GM18873 (cell line): ENCODE data around the gene ATF7.
A peak's percentile ranks its signal among the peaks of the same experiment; 100 is the strongest.

Experiments
- ATAC-seq: cut with Tn5 transposase; IDR thresholded peaks from one replicate; pipeline ENCODE4 v1.9.1; 2021; ENCODE audit warnings: mild to moderate bottlenecking, moderate library complexity, moderate number of reproducible peaks; ENCODE audit not compliant: unreplicated experiment, low FRiP score

ATF7 gene

DNA sequence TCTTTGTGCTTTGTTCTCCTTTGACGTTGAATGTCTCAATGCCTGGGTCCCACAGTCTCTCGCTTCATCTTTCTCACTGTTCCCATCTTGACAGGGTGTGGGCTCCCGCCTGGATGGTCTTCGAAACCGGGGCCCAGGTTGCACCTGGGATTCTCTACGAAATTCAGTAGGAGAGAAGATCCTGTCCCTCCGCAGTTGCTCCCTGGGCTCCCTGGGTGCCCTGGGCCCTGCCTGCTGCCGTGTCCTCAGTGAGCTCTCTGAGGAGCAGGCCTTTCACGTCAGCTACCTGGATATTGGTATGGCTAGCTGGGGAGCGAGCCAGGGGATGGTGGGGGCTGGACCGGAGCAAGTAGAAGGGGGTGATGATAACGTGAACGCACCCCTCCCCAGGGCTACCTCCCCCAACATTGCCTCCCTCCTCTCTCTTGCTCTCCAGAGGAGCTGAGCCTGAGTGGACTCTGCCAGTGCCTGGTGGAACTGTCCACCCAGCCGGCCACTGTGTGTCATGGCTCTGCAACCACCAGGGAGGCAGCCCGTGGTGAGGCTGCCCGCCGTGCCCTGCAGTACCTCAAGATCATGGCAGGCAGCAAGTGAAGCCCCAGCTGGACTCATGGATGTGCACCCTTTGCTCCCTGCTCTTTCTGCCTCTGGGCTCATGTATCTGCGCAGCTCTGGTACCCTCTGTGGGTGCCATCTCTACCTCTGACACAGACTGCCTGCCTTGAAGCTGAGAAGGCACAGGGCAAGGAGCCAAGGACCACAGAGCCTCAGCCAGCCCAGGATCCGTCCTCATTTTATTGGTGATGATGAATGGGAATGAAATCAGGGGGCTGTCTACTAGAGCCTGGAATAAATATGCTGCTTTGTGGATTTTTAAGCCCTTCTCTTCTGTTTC is 120.4 kb downstream of the ATF7 start:
- ATAC-seq, result no peak

DNA sequence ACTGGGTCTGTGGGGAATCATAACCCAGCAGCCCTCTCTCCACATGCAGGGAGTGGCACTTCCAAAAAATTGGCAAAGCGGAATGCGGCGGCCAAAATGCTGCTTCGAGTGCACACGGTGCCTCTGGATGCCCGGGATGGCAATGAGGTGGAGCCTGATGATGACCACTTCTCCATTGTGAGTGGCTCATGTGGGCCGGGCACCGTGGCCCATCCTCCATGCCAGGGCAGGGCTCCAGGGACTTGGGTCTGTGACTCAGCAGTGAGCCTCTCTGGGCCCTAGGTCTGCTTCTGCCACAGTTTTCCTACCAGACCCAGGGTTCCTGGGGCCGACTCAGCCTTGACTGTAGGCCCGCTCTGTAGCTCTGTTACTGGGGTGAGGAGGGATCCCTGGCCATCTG is 121.1 kb downstream of the ATF7 start:
- ATAC-seq, result no peak

DNA sequence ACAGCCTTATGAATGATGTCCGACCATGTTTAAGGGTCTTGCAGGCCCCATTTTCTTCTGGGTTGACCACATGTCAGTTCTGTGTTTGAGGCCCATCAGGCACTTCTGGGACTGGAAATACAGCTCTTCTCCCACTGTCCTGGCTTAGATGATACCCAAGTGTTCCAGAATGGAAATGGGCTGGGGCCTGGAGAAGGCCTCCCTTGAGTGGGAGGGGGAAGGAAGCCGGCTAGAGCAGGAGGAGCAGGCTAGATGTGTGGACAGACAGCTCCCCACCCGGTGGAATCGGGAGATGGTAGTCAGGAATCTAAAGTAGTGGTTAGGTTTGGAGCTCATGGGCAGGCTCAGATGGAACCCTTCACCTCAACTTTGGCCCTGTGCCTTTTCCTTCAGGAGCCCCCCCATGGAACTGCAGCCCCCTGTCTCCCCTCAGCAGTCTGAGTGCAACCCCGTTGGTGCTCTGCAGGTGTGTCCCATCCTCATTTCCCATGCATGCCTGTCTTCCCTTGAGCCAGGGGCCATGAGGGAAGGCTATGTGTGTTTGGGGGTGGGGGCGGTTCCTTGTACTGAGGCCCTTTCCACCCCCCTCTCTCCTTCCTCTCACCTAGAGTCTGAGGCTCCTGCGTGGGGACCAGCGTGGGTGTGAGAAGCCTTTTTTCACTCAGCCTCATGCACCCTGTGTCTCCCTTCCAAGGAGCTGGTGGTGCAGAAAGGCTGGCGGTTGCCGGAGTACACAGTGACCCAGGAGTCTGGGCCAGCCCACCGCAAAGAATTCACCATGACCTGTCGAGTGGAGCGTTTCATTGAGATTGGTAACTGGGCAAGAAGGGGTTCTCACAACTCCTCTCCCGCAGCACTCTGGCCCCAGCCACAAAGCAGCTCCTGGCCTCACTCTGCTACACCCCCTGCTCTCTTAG is 121.9 kb downstream of the ATF7 start:
- ATAC-seq, result no peak

DNA sequence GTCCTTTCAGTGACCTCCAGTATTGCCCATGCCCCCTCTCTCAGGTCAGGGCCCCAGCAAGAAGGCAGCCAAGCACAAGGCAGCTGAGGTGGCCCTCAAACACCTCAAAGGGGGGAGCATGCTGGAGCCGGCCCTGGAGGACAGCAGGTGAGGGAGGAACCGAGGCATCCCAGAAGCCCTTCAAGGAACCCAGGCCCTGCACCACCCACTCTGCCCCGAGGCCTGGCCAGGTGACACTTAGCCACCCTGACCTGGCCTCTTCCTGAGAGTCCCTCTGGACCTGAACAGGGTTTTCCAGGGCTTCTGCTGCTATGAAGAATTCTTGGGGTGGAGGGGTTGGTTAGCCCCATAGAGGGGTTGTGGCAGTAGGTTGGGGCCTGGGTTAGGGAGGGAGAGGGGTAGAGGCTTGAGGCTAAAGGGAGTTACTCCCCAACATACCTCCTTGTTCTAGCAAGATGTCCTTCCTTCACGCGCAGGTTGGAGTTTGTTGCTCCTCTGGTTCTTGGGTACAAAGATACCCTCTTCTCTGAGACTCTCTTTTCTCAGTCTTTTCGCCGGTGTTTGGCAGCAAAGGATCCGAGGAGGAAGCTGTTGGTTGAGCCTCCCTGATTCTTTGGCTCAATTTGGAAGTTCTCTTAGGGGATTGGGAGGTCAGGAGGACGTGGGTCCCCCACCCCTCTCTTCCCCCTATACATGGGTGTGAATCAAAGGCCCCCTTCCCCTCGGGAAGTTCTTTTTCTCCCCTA is 123.0 kb downstream of the ATF7 start:
- no peak for ATAC-seq

DNA sequence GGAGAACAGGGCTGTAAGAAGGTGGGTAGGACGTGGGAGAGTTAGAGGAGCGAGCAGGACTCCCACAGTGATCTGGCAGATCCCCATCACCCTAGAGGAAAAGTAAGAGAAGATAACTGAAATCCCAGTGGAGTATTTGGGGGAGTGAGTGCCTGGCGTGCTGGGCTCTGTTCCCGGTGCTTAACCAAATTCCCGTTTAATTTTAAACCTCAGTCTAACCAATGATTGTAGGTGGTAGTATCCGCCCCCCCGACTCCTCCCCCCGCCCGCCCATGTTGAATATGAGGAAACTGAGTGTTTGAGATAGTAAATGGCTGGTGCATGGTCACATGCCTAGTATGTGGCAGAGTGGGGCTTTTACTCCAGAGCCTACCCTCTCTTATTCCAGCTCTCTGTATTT is 123.9 kb downstream of the ATF7 start:
- ATAC-seq, result no peak

DNA sequence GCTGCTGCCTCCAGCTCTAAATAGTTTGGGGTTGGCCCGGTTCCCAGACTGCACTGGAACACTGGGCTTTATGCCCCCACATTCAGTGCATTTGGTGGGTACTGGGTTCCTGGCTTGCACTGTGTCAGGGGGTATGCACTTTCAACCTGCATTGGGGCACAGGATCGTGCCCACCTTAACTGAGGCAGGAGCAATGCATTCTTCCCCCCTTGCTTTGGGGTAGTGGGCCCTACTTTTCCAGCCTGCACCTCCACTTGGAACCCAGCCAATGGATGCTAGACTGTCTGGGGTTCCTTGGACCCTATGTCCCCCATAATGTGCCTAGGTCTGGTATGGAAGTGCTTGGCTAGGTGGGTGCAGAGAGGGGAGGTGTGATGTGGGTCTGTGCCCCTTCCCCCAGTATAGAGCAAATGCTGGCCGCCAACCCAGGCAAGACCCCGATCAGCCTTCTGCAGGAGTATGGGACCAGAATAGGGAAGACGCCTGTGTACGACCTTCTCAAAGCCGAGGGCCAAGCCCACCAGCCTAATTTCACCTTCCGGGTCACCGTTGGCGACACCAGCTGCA is 124.5 kb downstream of the ATF7 start:
- ATAC-seq, result no peak

DNA sequence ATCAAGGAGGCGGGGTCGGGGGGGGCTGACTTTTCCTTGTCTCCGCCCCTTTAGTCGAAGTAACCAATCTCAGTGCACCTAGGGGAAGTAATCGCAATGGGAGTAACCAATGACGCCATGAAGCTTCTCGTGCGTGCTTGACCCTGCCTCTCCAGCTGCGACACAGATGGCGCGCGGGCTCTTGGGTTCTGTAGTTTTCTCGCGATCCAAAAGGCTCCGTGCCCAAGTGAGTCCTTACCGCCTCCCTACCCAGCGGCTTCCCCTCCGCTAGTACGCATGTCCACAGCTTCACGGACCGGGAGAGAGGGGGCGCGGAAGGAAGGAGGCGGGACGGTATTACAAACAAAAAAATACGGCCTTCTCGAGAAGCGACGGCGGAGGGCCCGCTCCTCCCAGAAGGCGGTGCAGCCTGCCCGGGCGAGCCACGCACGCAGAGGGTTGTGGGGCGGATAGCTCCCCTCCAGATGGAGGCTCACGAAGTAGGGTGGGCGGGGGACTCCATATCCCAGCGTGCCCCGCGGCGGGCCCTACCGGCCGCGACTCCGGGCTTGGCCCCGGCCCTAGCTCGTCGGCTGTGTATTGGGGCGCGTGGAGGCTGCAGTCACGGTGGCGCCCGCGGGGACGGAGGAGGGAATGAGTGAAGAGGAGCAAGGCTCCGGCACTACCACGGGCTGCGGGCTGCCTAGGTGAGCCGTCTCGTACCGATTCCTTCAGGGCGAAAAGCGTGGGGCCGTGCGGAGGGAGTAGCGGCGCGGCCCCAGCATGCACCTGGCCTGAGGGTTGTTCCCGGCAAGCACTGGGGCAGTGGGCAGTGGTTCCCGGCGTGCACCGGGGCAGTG is 125.2 kb downstream of the ATF7 start, which contains the start of gene TARBP2:
TARBP2 (plus strand) TSS at position 508 of the 839 bp plus-strand sequence; CDS start at position 634, 126 bp downstream.
- ATAC-seq, result peak; percentile 74

DNA sequence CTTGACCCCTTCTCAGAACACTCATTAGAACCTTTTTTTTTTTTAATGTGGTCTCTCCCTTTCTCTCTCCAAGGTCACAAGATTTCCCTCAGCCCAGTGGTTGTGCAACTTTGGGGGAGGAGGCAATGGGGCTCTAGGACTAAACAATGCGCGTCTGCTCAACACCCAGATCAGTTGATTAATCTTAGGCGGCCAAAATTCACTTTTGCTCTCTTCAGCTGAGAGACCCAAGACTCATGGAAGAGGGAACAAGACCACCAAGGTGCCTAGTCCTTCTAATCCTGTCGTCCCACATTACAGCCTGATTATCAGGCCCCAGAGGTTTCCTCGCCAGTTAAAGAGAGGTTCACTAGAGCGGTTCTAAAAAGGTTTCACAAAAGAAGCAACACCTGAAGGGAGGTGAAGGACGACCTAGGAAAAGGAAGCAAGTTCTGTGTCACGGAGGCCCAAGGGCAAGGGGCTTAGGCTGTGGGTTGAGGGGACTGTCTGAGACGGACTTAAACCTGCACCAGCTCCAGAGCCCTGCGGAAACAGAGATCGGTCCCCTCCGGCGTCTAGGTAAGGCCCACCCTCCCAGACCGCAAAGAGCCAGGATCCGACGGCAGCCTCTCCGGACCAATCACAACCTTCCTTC is 125.9 kb downstream of the ATF7 start:
- ATAC-seq, result no peak

DNA sequence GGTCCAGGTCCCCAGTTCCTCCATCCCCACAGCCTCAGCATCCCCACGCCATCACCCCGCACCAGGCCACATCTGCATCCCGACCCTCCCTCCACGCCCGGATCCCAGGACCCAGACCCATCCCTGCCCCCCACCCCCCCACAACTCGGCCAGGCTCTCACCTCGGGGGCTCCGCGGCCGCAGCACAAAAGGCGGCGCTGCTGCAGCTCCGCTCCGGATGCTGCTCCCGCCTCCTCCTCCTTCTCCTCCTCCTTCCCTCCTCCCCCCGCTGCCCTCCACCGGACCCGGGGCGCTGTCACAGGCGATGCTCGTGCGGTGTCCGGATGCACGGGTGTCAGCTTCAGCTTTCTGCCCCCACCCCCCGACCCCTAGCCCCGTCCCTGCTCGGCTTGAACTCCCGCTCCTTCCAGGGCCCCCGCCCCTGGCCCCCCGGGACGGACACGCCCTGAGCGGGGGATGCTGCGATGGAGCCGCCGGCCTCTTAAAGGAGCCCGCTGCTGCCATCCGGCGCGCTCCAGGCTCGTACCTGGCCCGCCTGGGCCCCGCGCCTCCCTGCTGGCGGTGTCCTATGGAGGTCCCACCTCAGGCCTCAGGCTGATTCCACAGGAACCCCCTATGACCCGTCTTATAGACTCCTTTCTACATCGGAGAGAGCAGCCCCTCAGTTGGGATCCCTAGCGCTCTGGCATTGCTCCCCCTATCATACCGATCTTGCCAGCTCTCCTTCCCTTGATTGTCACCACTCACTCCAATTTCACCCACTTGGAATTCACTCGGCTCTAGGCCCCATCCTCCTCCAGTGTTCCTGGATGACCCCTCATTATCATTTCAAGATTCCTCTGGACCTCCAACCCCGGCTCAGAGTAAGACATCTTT is 126.7 kb downstream of the ATF7 start, which contains the start of gene MAP3K12:
MAP3K12 (minus strand) TSS at position 193 of the 876 bp plus-strand sequence. CDS start 12,067 bp downstream, outside the sequence.
- no peak for ATAC-seq

DNA sequence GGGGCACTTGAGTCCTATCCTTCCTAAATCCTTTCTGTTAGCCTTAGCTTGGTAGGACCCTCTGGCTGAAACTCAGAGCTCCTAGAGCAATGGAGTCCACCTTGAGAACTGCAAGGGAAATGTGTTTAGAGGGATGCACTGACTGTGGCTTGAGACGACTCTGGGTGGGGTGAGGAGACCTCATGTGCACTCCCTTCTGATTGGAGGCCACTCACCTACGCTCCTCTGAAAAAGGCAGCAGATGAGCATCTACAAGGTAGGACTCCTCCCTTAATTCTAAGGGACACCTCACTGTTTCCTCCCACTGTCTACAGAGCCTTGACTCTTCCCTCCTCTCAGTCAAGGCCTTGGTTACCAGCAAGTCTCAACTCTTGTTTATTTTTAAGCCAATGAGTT is 127.9 kb downstream of the ATF7 start:
- no peak for ATAC-seq

DNA sequence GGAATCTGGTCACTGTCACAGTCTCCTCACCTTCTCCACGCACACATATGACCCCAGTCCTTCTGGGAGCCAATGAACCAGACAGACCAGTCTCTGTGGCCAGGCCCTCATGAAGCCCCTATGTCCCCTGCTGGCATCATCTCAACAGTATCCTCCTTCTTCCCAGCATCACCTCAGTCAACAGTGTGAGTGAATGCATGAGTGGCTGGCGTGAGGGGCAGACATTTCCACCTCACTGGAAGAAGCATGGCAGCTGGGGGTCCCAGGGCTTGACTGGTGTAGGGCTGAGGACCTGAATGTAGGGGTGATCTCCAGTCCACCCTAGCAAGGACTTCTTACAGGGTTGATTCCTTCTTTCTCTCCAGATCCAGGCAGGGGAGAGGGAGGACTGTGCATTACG is 128.7 kb downstream of the ATF7 start:
- no peak for ATAC-seq

DNA sequence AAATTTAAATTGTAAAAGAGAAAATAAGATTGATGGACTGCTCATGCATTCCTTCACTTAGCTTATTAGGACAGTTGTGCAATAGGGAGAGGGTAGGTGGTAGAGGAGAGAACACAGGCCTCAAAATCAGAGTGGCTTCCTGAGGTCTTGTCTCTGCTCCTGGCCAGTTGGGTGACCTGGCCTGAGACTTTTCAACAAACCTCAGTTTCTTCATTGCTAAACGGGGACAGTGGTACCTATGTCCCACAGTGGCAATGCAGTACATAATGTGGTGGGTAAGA is 129.5 kb downstream of the ATF7 start:
- ATAC-seq, result no peak

DNA sequence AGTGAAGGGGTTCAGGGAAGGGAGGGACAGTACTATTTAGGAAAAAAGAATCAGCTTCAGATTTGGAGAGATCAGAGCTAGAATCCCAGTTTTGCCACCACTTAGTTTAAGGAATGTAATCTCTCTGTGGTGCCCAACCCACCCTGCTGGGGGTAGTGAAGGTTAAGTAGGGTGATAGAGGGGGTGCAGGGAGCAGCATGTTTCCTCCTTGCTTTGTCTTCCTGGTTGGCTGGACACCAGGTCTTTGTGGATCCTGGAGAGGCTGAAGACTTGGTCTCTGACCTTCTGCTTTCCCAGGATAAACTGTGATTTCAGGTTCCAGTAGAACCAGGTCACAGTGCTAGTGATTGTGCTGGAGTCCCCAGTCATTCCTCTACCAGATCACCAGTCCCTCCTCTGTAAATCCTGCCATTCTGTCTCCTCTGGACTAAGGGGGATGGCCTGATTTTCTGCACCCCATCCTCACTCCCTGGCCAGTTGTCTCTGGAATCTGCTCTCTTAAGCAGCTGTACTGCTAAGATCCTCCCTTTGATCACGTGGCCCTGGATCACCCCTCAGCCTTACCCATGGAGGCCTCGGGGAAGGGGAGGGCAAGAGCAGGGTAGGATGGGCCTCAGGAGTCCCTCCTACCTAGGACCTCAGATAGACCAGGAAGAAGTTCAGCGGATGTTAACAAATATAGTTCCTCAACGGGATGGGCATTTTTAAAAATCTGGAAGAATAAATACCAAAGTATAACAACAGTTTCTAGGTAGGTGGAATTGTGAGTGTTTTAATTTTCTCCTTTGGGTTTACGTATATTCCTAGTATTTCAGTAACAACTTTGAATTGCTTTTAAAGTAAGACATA is 130.1 kb downstream of the ATF7 start:
- no peak for ATAC-seq

DNA sequence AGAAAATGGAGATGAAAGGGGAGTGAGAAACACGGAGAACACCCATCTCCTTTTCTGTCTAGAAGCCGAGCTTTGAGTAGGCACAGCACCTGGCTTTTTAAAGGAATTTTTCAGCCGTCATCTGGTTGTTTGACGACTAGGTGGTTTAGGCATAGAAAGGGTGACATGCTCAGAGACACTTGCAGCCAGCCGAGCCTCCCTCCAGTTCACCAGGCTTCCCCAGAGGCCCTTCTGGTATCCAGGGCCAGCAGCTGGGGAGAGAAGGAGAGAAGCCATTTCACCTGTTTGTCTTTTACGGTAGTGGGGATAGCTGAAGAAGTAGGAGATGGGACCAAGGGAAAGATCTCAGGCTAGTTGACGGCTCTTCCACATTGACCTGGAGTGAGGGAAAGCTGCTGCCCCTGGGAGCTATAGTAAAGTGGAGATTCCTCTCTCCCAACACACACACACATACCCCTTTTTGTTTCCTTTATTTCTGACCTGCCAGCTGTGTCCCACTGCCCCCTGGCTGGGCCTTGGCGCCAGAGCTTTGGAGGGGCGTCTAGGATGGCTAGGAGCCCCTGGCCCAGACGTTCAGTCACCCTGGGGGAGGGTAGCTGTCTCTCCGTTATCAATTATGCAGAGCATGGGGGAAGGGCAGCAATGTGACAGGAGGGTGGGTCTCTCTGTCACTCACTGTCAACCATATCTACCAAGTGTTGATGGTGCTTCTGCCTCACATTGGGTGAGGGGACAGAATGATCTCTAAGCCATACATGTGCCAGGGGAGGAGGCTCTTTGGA is 132.4 kb downstream of the ATF7 start:
- no peak for ATAC-seq

DNA sequence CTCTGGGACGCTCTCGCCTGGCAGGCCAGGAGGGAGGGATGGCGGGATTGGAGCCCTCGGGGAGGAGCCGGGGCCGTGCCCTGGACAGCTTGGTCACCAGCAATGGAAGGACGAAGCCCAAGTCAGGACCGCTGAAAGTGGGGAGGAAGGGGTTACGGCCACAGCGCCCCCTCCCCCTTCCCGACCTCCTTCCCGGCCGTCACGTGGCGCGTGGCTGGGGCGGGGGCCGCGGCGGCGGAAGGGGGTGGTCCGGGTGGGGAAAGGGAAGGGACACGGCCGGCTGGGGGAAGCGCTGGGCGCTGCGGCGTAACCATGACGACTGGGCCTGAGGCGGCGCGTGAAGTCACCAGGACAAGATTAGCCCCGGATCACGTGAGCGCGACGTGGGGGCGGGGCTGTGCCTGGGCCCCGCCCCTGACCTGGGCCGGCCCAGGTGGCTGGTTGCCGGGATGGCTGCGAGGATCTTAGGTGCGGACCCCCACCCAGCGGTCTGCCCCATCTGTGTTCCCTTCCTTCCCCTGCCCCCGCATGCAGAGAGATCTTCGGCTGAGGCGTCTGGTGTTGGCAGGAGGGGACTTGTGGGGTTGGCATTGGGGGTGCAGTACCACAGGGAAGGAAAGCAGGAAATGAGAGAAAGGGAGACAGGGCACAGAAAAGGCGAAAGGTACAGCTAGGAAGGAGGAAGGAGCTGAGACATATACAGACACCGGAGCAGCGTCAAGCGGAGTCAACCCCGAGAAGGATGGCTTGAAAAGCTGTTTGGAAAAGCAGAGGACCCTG is 133.2 kb downstream of the ATF7 start:
- ATAC-seq, result no peak

DNA sequence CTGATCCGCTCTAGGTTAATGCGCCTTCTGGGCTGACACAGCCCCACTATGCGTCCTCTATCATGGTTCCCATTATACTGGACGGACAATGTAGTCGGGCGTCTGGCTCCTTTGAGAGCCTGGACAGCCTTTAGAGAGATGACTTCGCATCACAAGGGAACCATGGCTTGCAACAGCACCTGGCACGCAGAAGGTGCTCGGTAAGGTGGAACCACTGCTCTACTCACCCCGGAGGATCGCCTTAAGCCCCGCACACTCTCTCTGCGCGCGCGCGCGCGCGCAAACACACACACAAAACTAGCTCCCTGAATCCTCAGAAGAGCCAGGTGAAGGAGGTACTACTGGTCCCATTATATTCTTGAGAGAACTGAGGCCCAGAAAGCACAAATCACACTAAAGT is 134.0 kb downstream of the ATF7 start:
- no peak for ATAC-seq
